OCI-LY3 (cell line): ENCODE results near the gene KCNIP4.

ENCODE experiments used
- H2AFZ ChIP-seq: fragments of 200-600, 300-600 bp; shearing (Covaris generic); 2 replicates; pipeline ENCODE4 v1.6.0; 2014; ENCODE audit warnings: antibody characterized with exemption, low read depth, low read length
- H3K27ac ChIP-seq: fragments of 200-600, 300-600 bp; sonication (generic); 2 replicates; pipeline ENCODE4 v1.5.1; 2014; ENCODE audit warnings: mild to moderate bottlenecking, low read length, moderate library complexity, mixed read lengths
- H3K27me3 ChIP-seq: fragments of 200-600, 300-600 bp; sonication (generic); 2 replicates; pipeline ENCODE4 v1.6.1; 2014; ENCODE audit warnings: low read depth, low read length, mixed read lengths
- H3K36me3 ChIP-seq: fragments of 200-600, 300-600 bp; sonication (generic); replicated peaks from 2 replicates; pipeline ENCODE3; 2014; ENCODE audit warnings: low read depth, low read length, mixed read lengths
- H3K4me1 ChIP-seq: fragments of 300-600, 200-600 bp; sonication (generic); 2 replicates; pipeline ENCODE4 v1.6.1; 2014; ENCODE audit warnings: low read length, mixed read lengths
- H3K4me2 ChIP-seq: fragments of 200-600, 300-600 bp; sonication (generic); 2 replicates; pipeline ENCODE4 v1.6.1; 2014; ENCODE audit warnings: low read length, mixed read lengths
- H3K4me3 ChIP-seq: fragments of 300-600, 200-600 bp; sonication (generic); 2 replicates; pipeline ENCODE4 v1.5.1; 2014; ENCODE audit warnings: antibody characterized with exemption, mild to moderate bottlenecking, low read length, moderate library complexity
- H3K79me2 ChIP-seq: fragments of 300-600, 200-600 bp; shearing (Covaris generic); 2 replicates; pipeline ENCODE4 v1.6.1; 2014; ENCODE audit warnings: mild to moderate bottlenecking, low read length, mixed read lengths
- H3K9ac ChIP-seq: fragments of 300-600, 200-600 bp; shearing (Covaris generic); 2 replicates; pipeline ENCODE4 v1.6.0; 2014; ENCODE audit warnings: mild to moderate bottlenecking, low read length, moderate library complexity
- H3K9me3 ChIP-seq: fragments of 200-600, 300-600 bp; shearing (Covaris generic); 2 replicates; pipeline ENCODE4 v1.6.1; 2014; ENCODE audit warnings: low read length, mixed read lengths; ENCODE audit not compliant: insufficient read depth
- H4K20me1 ChIP-seq: fragments of 200-600, 300-600 bp; sonication (generic); 2 replicates; pipeline ENCODE4 v1.6.1; 2016; ENCODE audit warnings: low read length, mixed read lengths; ENCODE audit not compliant: insufficient read depth
- CTCF ChIP-seq: fragments of 200-600, 300-600 bp; sonication (generic); IDR thresholded peaks from 2 replicates; pipeline ENCODE4 v1.5.1; 2014; ENCODE audit warnings: antibody characterized with exemption, low read length, low read depth
- EZH2phosphoT487 ChIP-seq: fragments of 200-600 bp; shearing (Covaris generic); IDR thresholded peaks from 2 replicates; pipeline ENCODE4 v1.6.1; 2018; ENCODE audit warnings: antibody characterized with exemption, mixed run types, low read depth

The KCNIP4 gene

GRCh38 chr4:21113496-21114223 is 834.9 kb downstream of the KCNIP4 start:
- Histone ChIP-seq H3K9me3 (no peaks in the 10 kb centered on the region), H3K4me2 (no peak overlapping the region)

GRCh38 chr4:21102667-21103066 is 845.9 kb downstream of the KCNIP4 start:
- TF ChIP-seq CTCF: no peak
- no peak for TF ChIP-seq EZH2phosphoT487
- no peaks in the 10 kb centered on the region for H3K27me3 ChIP-seq
- H4K20me1 ChIP-seq: no peaks in the 10 kb centered on the region
- no peak overlapping the region for H3K27ac ChIP-seq
- no peaks in the 10 kb centered on the region for H3K36me3 ChIP-seq
- no peak overlapping the region for H3K4me2 ChIP-seq
- no peak overlapping the region for H2AFZ ChIP-seq
- H3K4me1 ChIP-seq: no peaks in the 10 kb centered on the region
- no peaks in the 10 kb centered on the region for H3K9me3 ChIP-seq
- no peak overlapping the region for H3K9ac ChIP-seq
- H3K4me3 ChIP-seq: no peak overlapping the region
- H3K79me2 ChIP-seq: no peaks in the 10 kb centered on the region

More at GRCh38 chr4:21113496-21114223, 834.9 kb downstream of the KCNIP4 start:
- Histone ChIP-seq H3K79me2 (no peaks in the 10 kb centered on the region), H2AFZ (no peak overlapping the region), H3K27me3 (no peaks in the 10 kb centered on the region), H3K4me1 (no peaks in the 10 kb centered on the region), H3K4me3 (no peak overlapping the region), H3K36me3 (no peaks in the 10 kb centered on the region), H4K20me1 (no peaks in the 10 kb centered on the region), H3K9ac (no peak overlapping the region), H3K27ac (no peak overlapping the region)
- TF ChIP-seq EZH2phosphoT487 (no peak), CTCF (no peak)

- Histone ChIP-seq H3K36me3 (no peaks in the 10 kb centered on the region), H3K9me3 (no peaks in the 10 kb centered on the region), H4K20me1 (no peaks in the 10 kb centered on the region), H3K27ac (no peak overlapping the region), H3K4me1 (no peaks in the 10 kb centered on the region), H3K9ac (no peak overlapping the region), H3K79me2 (no peaks in the 10 kb centered on the region), H2AFZ (no peak overlapping the region), H3K4me2 (no peak overlapping the region), H3K27me3 (no peaks in the 10 kb centered on the region), H3K4me3 (no peak overlapping the region)
- TF ChIP-seq CTCF: no peak
- TF ChIP-seq EZH2phosphoT487: no peak
These were observed 850.7 kb downstream of the KCNIP4 start for GRCh38 chr4:21097865-21098264.

- Histone ChIP-seq H3K9ac (no peak overlapping the region), H3K79me2 (no peaks in the 10 kb centered on the region), H4K20me1 (no peaks in the 10 kb centered on the region), H2AFZ (no peak overlapping the region), H3K36me3 (no peaks in the 10 kb centered on the region), H3K27me3 (no peaks in the 10 kb centered on the region), H3K9me3 (no peaks in the 10 kb centered on the region), H3K4me3 (no peak overlapping the region), H3K4me2 (no peak overlapping the region), H3K4me1 (no peaks in the 10 kb centered on the region), H3K27ac (no peak overlapping the region)
- TF ChIP-seq EZH2phosphoT487 (no peak), CTCF (no peak)
These were observed 851.5 kb downstream of the KCNIP4 start for GRCh38 chr4:21097026-21097425.
